Jurkat, Clone E6-1 (cell line): Measurements from ENCODE around the gene SHISA5.
A peak's percentile ranks its signal among the peaks of the same experiment; 100 is the strongest.

Experiments used
- DNase-seq: peaks from one replicate; pipeline ENCODE4 v3.0.0-alpha.2; 2011; ENCODE audit warnings: low read depth, low spot score
- H3K4me3 ChIP-seq: 2 replicates; pipeline ENCODE4 v1.5.1; 2011; ENCODE audit warnings: mild to moderate bottlenecking, low read length, control low read depth, moderate library complexity

Gene SHISA5

DNA sequence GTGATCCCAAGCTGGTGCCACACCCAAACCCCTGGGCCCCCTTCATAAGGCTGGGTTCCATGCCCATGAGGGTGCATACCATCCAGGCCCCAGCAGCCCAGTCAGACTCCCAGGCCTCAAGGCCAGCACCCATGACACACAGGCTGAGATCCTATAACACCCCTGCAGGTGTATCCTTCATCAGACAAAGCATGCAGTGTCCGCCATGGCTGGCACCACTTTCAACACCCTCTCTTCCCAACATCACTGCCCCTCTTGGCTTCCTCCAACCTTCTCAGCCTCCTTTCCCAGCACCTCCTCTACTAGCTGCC is 67.5 kb downstream of the SHISA5 start:
- no peak for DNase-seq
- no peak overlapping the region for H3K4me3 ChIP-seq

DNA sequence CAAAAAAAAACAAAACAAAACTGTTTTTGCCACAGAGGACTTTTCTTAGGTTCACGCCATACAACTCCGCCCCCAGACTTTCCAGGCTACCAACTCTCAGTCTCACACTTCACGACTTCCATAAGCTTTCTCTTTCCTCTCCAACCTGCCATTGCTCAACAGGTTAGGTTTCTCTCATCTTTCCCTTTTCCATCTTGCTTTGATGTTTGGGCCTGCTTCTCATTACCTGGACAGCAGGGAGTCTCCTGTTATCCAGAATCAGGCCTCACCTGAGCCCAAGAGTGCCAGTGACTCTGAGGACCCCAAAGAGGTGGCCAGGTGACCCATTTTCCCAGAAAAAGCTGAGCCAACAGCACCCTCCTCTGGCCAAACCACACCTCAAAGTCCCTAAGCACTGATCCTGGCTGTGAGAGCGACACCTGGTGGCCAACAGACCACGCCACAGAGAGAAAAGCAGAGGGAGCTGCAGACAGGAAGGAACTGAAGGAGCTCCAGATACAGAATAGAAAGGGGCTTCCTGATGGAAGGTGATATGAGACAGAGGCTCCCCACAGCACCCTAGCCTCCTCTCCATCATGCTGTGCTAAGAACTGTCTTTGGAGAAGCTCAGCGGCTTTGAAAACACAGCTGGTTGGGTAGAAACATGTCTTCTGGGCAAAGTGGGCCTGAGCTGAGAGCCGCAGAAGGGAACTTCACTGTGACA is 68.0 kb downstream of the SHISA5 start:
- DNase-seq, result peak; percentile 85
- no peak overlapping the region for H3K4me3 ChIP-seq

DNA sequence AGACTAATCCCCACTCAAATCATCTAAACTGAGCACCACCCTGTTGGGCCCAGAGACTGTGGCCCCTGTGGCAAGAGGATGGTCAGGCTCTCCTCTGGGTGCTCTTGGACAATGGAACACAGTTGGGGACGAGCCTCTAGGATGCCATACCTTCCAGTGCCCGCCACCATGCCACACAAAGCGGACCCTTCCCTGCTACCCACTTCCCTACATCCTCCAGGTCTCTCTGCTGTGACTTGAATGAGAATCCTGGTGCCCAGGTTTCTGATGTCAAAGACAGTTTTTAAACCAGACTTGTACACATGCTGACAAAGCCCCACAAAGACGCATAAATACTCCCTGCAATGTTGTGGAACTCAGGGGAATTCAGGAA is 68.8 kb downstream of the SHISA5 start:
- H3K4me3 ChIP-seq, result no peak overlapping the region
- no peak for DNase-seq

DNA sequence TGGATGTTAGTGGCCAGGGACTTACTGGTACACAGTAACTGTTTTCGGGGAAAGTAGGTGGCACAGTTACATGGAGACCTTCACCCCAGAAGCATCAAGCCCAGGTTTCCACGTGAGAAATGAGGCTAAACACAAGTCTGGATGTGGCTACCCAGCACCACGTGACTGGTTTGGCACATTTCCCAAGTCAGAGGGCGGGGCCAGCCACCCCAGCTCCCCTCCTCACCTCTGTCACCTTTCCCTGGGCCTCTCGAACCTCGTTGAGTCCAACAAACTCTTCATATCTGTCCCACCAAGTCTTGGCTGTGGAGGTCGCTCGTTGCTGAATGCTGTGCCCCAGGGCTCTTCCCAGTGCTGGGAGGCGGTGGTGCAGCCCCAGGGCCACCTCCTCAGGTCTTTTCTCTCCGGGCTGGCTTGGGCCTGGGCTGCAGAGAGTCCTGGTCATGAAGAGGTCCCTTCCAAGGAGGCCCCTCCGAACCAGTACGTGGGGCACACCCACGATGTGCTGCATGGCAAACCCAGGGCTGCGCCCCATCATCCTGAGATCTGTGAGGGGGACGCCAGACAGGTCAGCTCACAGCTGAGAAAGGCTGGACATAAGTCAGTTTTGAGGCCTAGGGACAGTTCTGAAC is 69.3 kb downstream of the SHISA5 start:
- peak; percentile 32 for DNase-seq
- H3K4me3 ChIP-seq, result no peak overlapping the region

DNA sequence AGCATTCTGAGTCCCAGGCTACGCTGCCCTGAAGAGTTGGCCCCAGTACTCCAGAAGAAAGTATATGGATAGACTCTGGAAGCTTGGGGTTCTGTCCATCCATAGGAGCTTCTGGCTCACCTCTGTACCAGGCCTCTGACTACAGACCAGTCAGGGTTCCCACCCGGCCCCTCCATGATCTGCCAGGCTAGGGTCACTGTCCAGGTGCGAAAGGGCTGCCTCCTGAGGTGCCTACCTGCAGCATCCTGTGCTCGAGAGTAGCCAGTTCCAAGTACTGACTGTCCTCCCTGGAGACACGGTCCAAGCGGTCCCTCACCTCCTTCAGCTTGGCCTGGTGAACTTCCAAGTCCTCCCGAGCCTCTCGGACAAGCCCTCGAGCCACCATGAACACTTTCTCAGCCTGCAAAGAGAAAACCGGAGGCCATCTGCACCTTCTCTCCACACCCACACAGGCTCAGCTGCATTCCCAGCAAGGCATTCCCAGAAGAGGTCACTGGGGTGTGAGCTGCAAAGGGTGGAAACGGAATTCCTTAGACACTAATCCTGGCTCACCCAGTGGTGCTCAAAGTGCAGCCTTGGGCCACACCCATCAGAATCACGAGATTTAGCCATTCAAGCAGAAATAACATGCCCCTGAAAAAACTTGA is 70.4 kb downstream of the SHISA5 start:
- H3K4me3 ChIP-seq, result no peak overlapping the region
- no peak for DNase-seq

DNA sequence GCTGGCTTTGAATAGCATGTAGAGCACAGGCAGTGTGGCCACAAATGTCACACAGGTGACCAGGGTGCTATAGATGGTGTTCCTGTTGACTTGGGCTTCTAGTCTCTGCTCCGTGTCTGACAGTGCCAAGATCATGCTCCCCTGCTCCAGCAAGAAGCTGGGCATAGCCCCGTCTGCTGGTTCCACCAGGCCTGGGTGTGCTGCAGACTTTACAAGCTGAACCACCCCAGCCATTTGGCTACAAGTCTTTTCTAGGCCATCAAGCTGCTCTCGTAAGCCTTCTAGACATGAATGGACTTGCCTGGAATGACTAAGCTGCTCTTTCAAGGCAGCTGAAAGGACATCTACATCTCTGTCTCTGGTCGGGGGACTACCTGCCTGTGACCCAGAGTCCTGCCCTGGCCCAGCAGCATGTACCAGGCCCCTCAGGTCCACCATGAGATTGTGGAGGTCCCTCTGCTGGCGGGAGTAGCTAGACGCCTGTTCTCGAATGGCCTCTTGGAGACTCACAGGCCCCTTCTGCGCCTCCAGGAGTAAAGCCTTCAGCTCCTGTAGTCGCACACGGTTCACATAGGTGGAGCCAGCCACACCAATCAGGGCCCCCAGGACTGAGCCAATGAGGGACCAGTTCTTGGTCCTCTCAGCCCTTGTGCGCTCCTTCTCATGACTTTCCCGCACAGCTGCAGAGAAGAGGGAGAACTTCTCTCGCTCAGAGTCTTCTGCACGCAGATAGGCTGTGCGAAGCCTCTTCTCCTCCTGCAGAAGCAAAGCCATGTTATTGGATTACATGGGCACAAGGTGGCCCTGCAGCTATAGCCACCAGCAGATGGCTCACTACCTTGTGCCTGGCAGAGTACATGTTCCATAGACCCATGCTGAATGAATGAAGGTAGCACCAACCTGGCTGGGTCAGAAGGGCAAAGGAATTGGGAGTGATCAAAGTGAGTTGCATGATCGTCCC is 71.3 kb downstream of the SHISA5 start:
- DNase-seq, result no peak

DNA sequence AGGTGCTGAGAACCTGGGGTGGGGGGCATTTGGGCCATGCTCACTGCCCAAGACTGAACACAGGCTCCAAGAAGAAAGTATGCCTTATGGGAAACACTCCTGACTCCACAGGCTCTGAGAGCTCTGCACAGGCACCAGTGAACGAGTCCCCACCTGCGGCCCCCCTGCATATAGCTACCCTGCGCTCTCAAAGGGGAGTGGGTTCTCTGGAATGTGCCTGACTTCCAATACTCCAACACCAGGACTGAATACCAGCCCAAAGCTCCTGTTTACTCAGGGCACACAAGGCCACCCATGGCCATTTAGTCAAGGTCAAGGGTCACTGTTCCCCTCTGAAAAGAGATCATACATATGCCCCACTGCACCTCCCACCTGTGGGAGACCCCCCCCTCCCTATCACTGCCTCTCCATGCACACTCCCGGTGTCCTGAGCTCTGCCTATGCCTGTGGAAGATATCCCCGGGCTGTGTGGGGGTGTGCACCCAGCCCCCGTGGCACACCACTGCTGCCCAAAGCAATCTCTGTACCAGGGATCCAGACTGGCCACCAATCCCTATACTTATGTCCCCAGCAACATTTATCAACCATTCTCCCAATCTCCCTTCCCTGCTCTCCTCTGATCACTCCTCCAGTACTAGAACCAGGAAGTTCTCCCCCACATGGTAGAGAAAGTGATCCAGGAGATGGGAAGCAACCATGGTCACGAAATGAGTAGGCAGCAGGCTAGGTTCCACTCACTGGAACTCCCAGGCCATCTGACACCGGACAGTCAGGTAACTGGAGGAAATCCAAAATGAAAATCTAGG is 72.5 kb downstream of the SHISA5 start:
- no peak overlapping the region for H3K4me3 ChIP-seq
- DNase-seq, result no peak

More for the DNA sequence above, 71.3 kb downstream of the SHISA5 start:
- H3K4me3 ChIP-seq, result no peak overlapping the region

DNA sequence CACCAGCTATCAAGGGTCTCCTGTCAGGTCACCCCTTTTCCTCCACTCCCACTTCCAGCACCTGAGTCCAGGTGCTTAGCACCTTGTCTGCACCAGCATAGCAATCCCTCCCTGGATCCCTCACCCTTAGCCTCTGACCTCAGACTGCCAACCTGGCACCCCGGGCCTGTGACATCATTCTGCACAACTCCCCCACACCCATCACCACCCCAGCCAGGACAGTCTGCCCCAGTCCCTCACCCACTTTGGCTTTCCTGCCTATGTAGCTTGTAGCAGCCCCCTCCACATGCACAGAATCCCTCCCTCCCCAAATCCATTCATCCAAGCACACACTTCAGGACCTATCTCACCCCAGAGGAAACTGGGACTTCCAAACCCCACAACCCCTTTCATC is 73.3 kb downstream of the SHISA5 start:
- DNase-seq, result no peak
- H3K4me3 ChIP-seq, result no peak overlapping the region

DNA sequence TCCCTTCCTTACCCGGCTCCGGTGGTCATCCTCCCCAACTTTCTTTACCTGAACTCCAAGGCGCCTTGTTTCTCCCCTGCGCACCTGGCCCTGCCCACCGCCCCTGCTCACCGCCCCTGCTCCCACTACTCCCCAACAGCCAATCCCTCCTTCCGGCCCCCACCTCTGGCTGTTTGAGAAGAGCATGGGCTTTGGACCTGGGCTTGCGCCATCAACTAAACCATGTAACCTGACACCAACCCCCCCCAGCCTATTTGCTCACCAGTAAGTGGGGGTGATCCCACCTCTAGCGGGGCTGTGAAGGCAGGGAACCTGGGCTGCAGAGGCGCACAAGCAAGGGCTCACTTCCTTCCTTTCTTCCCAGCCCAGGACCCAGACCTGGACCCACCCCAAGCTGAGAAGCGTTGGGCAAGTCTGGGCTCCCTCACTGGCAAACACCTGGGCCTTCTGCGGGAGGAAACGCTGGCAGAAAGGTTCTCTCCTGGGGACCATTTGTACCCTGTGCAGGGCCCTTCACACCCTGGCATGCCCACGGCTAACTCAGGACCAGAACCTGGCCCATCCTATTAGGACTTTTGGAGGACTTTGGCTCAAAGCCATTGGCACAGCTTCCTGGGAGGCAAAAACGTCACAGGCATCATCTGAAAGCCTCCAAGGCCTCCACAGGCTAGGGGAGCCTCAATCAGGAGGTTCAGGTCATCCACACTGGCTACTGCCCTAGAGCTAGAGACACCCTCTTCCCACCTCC is 73.8 kb downstream of the SHISA5 start, which contains the start of gene PLXNB1:
Gene PLXNB1 (minus strand): TSS at position 127 of the 748 bp plus-strand sequence. CDS start 5,475 bp downstream, outside the sequence.
- H3K4me3 ChIP-seq, result peak within 1 kb of the TSS; percentile 57
- no peak for DNase-seq

DNA sequence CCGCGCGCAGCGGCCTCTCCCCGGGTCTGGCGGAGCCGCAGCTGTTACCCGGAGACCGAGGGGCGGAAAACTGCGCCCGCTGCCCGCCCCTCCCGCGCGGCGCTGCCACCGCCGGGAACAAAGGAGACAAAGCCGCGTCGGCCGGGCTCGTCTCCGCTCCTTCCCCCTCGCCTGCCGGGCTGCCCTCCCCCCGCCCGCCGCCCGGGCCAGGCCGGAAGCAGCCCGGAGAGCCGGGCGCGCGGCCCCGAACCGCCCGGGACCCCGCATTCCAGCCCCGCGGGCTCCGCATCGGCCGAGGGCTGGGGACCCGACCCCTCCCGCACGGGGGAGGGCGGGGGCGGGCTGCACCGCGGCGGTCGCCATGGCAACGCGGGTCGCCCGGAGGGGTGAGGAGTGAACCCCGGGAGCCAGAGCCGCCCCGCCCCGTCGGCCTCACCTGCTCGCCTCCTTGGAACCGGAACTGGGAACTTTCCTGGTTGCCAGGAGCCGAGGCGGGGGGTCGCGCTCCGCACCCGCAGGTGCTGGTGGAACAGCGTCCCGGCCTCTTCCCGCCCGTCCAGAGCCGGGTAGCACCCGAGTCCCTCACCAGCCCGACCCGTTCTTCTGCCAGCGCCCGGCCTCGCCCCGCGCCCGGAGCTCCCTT is 74.5 kb downstream of the SHISA5 start:
- H3K4me3 ChIP-seq, result peak overlapping the region; percentile 57
- no peak for DNase-seq

DNA sequence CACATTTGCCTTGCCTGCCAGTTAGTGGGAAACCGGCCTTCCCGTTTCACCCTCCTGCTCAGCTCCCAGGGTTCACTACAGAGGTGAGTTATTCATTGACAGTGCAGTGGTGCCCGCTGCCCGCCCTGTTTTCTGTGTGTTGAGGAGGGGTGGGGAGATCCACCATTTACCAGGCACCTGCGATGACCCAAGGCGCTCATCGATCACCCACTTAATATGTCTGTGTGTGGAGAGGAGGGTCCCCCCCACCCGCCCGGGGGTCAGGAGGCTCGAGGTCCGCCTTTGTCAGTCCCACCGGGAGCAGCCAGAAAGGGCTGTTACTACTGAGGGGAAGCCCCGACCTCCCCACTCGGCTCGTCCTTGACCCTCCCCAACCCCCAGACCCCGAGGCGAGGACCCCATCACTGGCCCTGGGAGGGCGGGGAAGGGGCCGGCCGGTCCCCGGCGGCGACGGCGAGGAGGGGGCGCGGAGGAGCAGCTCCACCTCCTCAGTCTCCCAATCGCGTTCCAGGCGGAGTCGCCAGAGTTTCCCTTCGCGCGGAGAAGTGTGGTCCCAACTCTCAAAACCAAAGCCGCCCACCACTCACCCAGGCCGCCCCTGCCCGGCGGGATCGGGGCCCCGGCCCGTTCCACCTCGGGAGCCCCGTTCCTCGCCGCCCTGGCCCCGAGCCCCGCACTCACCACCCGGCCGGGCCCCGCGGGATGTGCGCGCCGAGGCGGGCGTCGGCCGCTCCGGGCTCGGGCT is 75.2 kb downstream of the SHISA5 start:
- H3K4me3 ChIP-seq, result peak overlapping the region; percentile 57
- DNase-seq, result no peak

DNA sequence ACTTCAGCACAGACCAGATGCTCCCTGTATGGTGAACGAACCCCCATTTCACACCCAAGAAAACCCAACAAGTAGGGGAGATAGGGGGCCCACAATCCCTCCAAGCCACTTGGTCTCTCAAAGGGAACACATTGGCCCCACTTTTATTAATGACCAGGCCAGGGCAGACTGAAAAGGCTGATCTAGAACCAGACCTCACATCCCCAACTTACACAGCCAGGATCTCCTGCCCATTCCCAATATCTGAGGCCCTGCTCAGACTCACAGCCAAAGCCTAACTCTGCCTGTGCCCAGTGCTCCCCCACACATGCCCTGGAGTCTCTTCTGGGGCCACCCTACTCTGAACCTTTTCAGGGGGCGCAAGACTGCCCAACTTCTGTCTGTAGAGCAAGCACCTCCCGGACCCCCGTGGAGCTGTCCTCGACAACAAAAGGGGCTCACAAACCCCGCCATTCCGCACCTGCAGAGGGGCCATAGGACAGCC is 75.8 kb downstream of the SHISA5 start:
- no peak for DNase-seq
- H3K4me3 ChIP-seq, result peak overlapping the region; percentile 57

DNA sequence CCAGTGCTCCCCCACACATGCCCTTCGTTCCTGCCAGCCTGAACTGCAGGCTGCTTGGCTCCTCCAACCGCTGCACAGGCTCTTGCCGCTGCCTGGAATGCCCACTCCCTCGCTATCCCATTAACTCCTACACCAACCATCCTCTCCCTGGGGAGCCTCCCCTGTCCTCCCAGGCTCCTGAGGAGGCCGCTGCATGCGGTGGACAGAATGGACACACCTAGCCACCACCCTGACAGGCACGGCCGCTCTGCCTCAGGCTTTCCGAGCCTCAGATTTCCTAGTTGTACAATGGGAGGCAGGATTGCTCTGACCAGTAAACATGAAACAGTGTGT is 76.4 kb downstream of the SHISA5 start:
- no peak overlapping the region for H3K4me3 ChIP-seq
- no peak for DNase-seq

DNA sequence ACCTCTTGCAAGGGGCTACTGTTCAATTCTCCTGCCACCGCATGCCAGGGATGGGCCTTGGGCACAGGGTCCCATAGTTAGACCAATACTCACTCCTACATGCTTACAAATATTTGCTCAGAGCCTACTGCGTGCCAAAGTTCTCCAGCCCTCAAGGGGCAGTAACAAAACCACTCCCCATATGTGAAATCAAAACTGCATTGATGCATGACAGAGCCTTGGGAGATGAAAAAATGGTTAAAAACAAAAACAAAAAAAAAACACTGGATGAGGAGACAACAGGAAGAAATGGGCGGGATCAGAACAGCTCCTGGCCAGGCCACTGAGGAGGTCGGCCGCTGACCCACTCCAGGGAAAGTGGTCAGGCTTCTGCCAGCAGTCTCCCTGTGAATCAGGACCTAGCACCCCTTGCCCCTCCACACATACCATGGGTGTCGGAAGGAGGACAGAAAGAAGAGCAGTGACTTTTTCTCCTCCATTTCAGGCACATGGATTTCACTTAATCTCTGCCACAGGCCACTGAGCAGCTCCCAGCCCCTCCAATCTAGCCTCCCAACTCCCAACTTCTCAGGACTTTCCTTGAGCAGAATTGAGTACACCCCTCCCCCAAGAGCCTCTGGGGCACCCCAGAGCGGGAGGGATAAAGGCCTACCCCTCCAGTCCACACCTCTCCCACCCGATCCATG is 76.9 kb downstream of the SHISA5 start:
- no peak overlapping the region for H3K4me3 ChIP-seq
- no peak for DNase-seq

DNA sequence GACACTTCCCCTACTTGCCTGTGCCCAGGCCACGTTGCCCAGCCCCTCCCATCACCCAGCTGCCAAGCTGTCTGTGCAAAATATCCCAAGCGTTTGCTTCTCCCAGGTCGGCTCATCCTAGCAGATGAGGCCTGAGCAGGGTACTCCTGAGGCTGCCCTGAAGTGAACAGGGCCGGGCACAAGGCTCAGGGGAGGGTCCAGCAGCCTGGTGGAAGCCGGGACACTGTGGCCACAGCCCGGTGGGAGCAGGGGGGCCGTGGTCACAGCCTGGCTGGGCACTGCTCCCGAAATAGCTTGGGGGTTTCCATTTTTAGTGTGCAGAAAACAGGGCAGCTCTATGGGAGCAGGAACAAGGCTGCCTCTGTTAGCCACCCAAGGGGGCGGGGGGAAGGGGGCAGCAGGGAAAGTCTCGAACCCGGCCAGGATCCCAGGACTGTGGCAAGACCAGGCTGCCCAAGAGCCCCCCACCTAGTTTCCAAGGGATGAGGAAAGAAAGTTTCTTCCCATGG is 77.5 kb downstream of the SHISA5 start:
- DNase-seq, result no peak
- H3K4me3 ChIP-seq, result no peak overlapping the region

DNA sequence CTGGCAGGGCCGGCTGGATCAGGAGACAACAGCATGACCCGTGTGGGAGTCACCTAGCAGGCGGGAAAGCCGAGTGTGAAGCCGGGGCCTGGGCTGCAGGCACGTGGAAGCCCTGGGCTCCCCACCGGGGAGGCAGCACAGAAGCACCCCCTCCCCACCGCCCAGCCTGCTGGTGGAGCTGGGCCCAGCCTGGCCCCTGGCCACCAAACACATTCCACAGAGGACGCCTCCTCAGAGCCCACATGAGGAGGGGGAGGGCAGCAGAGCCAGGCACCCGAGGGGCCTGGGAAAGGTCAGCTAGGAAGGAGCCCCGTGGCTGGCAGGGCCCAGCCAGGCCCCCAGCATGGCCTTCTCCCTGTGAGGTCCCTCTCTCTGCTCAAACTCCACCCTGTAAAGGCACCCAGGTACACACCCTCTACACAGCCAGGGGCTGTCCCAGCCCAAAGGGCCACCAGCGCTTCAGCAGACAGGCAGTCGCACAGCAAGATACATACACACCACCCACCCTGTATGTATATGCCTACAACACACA is 78.6 kb downstream of the SHISA5 start:
- no peak overlapping the region for H3K4me3 ChIP-seq
- no peak for DNase-seq
